ENCODE measurements around the gene DRD4. TPM values are rescaled to one million over a fixed set of nuclear protein-coding genes. Genes with fewer than 3 reads are reported as not detected.

The DRD4 gene
- total and polyA plus RNA-seq, 9 of the 15 experiments (the other 6 are each of a cell fraction or from before 2014, with no cell fraction given): 0.04 to 0.95 (median 0.21) TPM; not detected in 5

DNA sequence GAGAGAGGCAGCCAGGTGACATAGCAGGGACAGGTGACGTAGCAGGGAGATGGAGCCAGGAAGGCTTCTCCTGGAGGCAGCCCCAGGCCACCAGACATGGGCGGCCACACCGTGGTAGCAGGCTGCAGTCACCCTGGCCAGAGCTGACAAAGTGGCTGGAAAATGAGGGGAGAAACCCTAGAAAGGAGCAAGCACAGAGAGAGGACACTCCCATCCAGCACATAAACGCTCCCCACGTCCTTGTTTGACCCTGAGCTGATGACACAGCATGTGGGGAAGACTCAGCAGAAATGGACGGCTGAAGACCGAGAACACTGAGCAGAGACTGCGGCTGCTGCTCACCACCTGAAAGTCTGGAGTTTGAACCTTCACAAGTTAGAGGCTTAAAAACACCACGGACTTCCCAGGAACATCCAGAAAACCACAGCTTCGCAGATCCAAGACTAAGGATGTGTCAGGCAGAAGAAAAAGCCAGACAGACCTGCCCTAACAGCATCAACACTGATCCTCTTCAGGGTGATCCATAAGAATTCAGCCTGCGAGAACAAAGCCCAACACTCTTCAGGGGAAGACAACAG, 28.7 kb downstream of the DRD4 start (continued):
- TF ChIP-seq, protein P1, sequence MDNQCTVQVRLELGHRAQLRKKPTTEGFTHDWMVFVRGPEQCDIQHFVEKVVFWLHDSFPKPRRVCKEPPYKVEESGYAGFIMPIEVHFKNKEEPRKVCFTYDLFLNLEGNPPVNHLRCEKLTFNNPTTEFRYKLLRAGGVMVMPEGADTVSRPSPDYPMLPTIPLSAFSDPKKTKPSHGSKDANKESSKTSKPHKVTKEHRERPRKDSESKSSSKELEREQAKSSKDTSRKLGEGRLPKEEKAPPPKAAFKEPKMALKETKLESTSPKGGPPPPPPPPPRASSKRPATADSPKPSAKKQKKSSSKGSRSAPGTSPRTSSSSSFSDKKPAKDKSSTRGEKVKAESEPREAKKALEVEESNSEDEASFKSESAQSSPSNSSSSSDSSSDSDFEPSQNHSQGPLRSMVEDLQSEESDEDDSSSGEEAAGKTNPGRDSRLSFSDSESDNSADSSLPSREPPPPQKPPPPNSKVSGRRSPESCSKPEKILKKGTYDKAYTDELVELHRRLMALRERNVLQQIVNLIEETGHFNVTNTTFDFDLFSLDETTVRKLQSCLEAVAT (IDR thresholded peaks at IDR 0.05): peak in 1 of 2 experiments; percentile 70; a peak in 1 of 4 replicates
- no peak for TF ChIP-seq ZNF57 (CRISPR knock-in tag; IDR thresholded peaks at IDR 0.05)
- TF ChIP-seq ZNF589 (CRISPR knock-in tag; IDR thresholded peaks at IDR 0.05; ENCODE audit: low read depth): no peak
- TF ChIP-seq, protein P2, sequence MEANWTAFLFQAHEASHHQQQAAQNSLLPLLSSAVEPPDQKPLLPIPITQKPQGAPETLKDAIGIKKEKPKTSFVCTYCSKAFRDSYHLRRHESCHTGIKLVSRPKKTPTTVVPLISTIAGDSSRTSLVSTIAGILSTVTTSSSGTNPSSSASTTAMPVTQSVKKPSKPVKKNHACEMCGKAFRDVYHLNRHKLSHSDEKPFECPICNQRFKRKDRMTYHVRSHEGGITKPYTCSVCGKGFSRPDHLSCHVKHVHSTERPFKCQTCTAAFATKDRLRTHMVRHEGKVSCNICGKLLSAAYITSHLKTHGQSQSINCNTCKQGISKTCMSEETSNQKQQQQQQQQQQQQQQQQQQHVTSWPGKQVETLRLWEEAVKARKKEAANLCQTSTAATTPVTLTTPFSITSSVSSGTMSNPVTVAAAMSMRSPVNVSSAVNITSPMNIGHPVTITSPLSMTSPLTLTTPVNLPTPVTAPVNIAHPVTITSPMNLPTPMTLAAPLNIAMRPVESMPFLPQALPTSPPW (CRISPR knock-in tag; IDR thresholded peaks at IDR 0.05): peak; percentile 47; the same call in 1 of the 2 replicates
- no peak for TF ChIP-seq HMG20A (CRISPR knock-in tag; conservative IDR thresholded peaks at IDR 0.05)
- no peak for TF ChIP-seq HOXB6 (CRISPR knock-in tag; IDR thresholded peaks at IDR 0.05; ENCODE audit: borderline replicate concordance)
- TF ChIP-seq YY1 (IDR thresholded peaks at IDR 0.05; ENCODE audit: borderline replicate concordance in 1 of 3, control insufficient read depth in 1 of 3, extremely low read depth in 1 of 3, insufficient read depth in 3 of 3, insufficient read length in 1 of 3, insufficient replicate concordance in 2 of 3, low read depth in 1 of 3, low read length in 2 of 3): peak in 1 of 3 experiments; percentile 60
- TF ChIP-seq TEAD2 (tag; IDR thresholded peaks at IDR 0.05): no peak; the same call in 1 of the 2 replicates
- TF ChIP-seq SRSF7 (optimal IDR thresholded peaks at IDR 0.05; ENCODE audit: low read depth, low read length): no peak
- no peak for TF ChIP-seq ZNF76 (CRISPR knock-in tag; IDR thresholded peaks at IDR 0.05; ENCODE audit: borderline replicate concordance)
- no peak for TF ChIP-seq FOXP1 (CRISPR knock-in tag; IDR thresholded peaks at IDR 0.05)
- no peak for TF ChIP-seq SMC3 (conservative IDR thresholded peaks at IDR 0.05; ENCODE audit: insufficient read depth, low read depth, low read length)
